Brain microvascular endothelial cell (primary cell): Measurements from ENCODE around the gene USP49.
A peak's percentile ranks its signal among the peaks of the same experiment; 100 is the strongest.

Experiments used
- DNase-seq: peaks from one replicate; pipeline ENCODE4 v3.0.0-alpha.2; 2020
- H3K27ac ChIP-seq: fragments of 250-450 bp; sonication (Bioruptor Pico); 2 replicates; pipeline ENCODE4 v1.5.1; 2020; ENCODE audit warnings: mild to moderate bottlenecking, moderate library complexity
- H3K27me3 ChIP-seq: fragments of 250-450 bp; sonication (Bioruptor Pico); replicated peaks from 2 replicates; pipeline ENCODE4 v1.5.1; 2020; ENCODE audit warnings: mild to moderate bottlenecking
- H3K36me3 ChIP-seq: fragments of 250-450 bp; sonication (Bioruptor Pico); replicated peaks from 2 replicates; pipeline ENCODE4 v1.5.1; 2020; ENCODE audit warnings: mild to moderate bottlenecking
- H3K4me3 ChIP-seq: 2 replicates; pipeline ENCODE4 v1.5.1; 2011; ENCODE audit warnings: low read depth, mild to moderate bottlenecking, control low read depth, low read length, moderate library complexity
- in situ Hi-C: cut with HindIII; loops from 2 replicates; pipeline ENCODE4 v1.10.0; 2017; ENCODE audit warnings: low sequenced_read_pairs, low pct_ligation_motif_present
- TF ChIP-seq, protein P1 (sequence below): IDR thresholded peaks from 2 replicates; pipeline ENCODE4 v1.5.1; 2011; ENCODE audit warnings: low read depth, mild to moderate bottlenecking, moderate library complexity, low read length, control low read depth, inconsistent platforms; ENCODE audit errors: missing control alignments

The USP49 gene

DNA sequence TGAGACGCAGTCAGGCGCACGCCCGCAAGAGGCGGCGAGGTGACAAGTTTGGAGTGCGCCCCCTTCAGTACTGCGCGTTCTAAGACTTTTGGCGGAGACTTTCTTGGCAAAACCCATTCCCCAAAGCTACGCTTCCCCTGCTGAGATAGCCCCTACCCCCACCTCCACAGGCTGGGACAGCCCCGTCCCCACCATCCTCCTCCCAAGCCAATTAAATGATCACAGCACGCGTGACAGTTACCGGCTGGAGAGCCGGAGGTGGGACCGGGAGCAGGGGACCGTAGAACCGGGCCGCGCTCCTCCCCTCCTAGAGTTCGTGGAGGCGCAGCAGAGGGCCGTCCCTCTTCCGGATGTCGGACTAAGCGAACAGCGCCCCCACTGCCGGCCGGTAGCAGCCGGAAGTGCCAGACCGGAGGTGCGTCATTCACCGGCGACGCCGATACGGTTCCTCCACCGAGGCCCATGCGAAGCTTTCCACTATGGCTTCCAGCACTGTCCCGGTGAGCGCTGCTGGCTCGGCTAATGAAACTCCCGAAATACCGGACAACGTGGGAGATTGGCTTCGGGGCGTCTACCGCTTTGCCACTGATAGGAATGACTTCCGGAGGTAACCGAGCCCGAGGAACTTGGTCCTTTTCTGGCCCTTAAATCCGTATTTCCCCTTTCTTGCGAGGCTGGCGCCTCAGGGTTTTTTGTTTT is 107.8 kb downstream of the USP49 start, which contains the start of gene TOMM6:
TOMM6 (plus strand) TSS at position 476 of the 699 bp plus-strand sequence; CDS start at position 480, 4 bp downstream.
- Histone ChIP-seq H3K36me3 (peaks cover 24% of the 10 kb centered on the region), H3K4me3 (peak within 1 kb of the TSS; percentile 100), H3K27ac (peak within 1 kb of the TSS; percentile 74), H3K27me3 (no peaks in the 10 kb centered on the region)
- in situ Hi-C loops: loop anchor here (25.0 kb wide), 1 partner anchor 250 kb away; no protein-coding TSS in a partner anchor
- TF ChIP-seq, protein P1, sequence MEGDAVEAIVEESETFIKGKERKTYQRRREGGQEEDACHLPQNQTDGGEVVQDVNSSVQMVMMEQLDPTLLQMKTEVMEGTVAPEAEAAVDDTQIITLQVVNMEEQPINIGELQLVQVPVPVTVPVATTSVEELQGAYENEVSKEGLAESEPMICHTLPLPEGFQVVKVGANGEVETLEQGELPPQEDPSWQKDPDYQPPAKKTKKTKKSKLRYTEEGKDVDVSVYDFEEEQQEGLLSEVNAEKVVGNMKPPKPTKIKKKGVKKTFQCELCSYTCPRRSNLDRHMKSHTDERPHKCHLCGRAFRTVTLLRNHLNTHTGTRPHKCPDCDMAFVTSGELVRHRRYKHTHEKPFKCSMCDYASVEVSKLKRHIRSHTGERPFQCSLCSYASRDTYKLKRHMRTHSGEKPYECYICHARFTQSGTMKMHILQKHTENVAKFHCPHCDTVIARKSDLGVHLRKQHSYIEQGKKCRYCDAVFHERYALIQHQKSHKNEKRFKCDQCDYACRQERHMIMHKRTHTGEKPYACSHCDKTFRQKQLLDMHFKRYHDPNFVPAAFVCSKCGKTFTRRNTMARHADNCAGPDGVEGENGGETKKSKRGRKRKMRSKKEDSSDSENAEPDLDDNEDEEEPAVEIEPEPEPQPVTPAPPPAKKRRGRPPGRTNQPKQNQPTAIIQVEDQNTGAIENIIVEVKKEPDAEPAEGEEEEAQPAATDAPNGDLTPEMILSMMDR: peak; percentile 83
- peak; percentile 90 for DNase-seq

DNA sequence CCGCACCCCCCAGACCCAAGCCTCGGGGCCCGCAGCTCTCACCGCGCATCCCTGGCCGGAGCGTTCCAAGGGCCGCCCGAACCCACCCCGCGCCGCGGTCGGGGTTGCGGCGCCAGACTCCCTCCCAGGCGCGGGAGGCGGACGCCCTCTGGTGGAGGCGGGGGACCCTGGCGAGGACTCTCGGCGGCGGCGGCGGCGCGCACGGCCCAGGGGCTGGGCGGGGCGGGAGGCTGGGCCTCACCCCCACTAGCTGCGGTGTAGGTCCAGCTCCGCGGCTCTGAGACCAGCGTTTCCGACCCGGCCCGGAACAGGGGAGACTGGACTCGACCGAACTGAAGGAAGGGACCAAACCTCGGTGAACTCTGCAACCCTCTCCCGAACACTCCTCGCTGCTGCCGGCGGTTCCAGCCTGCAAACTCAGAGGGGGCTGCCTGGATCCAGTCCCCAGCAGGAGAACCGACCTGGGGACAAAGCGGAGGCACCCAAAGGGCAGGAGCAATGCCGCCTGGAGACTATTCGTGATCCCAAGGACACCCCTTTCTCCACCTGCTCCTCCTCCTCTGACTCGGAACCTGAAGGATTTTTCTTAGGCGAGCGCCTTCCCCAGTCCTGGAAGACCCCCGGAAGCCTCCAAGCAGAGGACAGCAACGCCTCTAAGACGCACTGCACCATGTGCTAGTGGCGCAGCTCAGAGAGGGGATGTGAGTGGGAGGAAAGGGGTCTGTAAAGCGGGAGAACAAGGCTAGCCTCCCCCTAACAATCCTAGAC is 108.5 kb downstream of the USP49 start:
- H3K36me3 ChIP-seq: peaks cover 18% of the 10 kb centered on the region
- DNase-seq: peak; percentile 54
- no peaks in the 10 kb centered on the region for H3K27me3 ChIP-seq
- H3K4me3 ChIP-seq: peak overlapping the region; percentile 100
- TF ChIP-seq, protein P1: peak; percentile 53
- peak overlapping the region; percentile 74 for H3K27ac ChIP-seq
- in situ Hi-C loops: loop anchor here (25.0 kb wide), 1 partner anchor 251 kb away; no protein-coding TSS in a partner anchor

DNA sequence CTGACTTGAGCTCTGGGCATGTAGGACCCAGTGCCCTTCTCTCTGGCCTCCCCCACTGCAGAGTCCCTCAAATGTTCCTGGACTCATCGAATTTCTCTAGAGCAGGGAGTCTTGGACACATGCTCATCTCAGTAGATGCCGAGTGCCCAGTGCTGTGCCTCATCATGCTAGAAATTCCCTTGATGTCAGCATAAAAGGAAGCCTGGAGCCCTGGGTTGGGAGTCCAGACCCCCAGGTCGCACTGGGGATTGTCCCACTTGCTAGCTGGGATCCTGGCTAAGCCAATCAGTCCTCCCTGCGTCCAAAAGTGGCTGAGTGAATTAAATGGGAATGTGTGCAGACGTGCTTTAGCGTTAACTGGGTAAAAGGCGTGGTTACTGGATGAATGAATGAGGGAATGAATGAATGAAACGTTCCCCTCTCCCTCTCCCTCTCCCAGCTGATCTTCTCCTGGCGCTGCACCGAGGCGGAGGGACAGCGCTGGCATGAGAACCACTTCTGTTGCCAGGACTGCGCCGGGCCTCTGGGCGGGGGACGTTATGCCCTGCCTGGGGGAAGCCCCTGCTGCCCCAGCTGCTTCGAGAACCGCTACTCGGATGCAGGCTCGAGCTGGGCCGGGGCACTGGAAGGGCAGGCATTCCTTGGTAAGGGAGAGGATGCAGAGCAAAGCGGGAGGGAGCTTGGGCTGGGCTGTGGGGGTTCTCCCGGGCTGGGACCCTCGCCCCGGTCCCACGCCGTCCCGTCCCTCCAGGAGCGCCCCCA is 109.3 kb downstream of the USP49 start:
- H3K27me3 ChIP-seq: no peaks in the 10 kb centered on the region
- H3K36me3 ChIP-seq: peaks cover 15% of the 10 kb centered on the region
- in situ Hi-C loops: loop anchor here (25.0 kb wide), 1 partner anchor 251 kb away; no protein-coding TSS in a partner anchor
- no peak overlapping the region for H3K27ac ChIP-seq
- H3K4me3 ChIP-seq: peak overlapping the region; percentile 100
- TF ChIP-seq, protein P1: no peak
- no peak for DNase-seq

DNA sequence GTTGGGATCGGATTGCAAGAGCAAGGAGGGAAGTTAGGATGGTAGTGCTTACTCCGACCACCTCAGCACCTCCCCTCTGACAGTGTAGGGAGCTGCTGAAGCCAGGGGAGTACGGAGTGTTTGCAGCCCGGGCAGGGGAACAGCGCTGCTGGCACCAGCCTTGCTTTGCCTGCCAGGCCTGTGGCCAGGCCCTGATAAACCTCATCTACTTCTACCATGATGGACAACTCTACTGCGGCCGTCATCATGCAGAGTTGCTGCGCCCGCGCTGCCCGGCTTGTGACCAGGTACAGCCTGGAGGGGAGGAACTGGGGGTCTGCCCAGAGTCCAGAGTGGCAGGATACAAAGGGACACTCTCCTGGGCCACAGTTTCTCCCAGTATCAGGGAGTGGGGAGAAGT is 109.9 kb downstream of the USP49 start:
- in situ Hi-C loops: loop anchor here (25.0 kb wide), 1 partner anchor 252 kb away; no protein-coding TSS in a partner anchor
- peaks cover 11% of the 10 kb centered on the region for H3K36me3 ChIP-seq
- DNase-seq: no peak

DNA sequence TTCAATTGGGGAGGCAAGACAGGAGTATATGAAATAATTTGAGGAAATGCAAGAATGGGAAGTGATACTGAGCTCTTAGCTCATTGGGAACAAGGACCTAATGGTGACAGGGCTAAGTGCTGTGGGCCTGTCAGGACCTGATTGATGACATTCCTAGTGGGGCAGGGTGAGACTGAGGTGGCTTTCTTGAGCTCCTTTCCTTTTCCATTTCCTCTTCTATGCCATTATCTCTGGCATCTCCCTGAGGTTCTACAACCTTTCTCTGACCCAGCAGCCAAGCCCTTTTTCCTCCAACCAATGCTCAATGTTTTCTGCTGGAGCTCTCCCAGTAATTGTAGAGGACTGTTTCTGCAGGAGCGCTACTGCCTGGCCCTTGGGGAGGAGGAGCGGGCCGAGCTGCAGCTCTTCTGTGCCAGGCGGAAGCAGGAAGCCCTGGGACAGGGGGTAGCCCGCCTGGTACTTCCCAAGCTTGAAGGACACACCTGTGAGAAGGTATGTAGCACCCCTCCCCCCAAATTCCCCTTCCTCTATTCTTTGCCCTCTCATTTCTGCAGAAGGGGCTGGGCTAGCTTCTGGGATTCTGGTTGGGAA is 110.5 kb downstream of the USP49 start:
- in situ Hi-C loops: loop anchor here (25.0 kb wide), 1 partner anchor 253 kb away; no protein-coding TSS in a partner anchor
- Histone ChIP-seq H3K27ac (no peak overlapping the region), H3K36me3 (peaks cover 7% of the 10 kb centered on the region), H3K27me3 (no peaks in the 10 kb centered on the region), H3K4me3 (no peak overlapping the region)
- TF ChIP-seq, protein P1: no peak
- no peak for DNase-seq

More for the DNA sequence above, 109.9 kb downstream of the USP49 start:
- H3K27ac ChIP-seq: no peak overlapping the region
- H3K27me3 ChIP-seq: no peaks in the 10 kb centered on the region
- no peak overlapping the region for H3K4me3 ChIP-seq
- TF ChIP-seq, protein P1: no peak
